Colonic mucosa (tissue), 4 donors: Measurements from ENCODE around the gene ARHGEF12. TPM values are rescaled to one million over a fixed set of nuclear protein-coding genes. Genes with fewer than 3 reads are reported as not detected.

Source experiments
- DNase-seq: peaks from one replicate; pipeline ENCODE4 v3.0.0-alpha.2; 2020
- H3K27ac ChIP-seq: fragments of 200-600 bp; one replicate; pipeline ENCODE4 v1.8.0; 2021
- H3K27me3 ChIP-seq: fragments of 200-600 bp; one replicate; pipeline ENCODE4 v1.8.0; 2021
- H3K36me3 ChIP-seq: fragments of 200-600 bp; one replicate; pipeline ENCODE4 v1.8.0; 2021
- H3K4me1 ChIP-seq: fragments of 200-600 bp; one replicate; pipeline ENCODE4 v1.8.0; 2021; ENCODE audit warnings: mild to moderate bottlenecking
- H3K4me3 ChIP-seq: fragments of 200-600 bp; one replicate; pipeline ENCODE4 v1.8.0; 2021
- H3K9ac ChIP-seq, 2 donors: one replicate each; pipeline ENCODE4 v1.7.0; 2013; ENCODE audit warnings: control low read depth in 2 of 2, low read depth in 2 of 2, low read length in 2 of 2
- H3K9me3 ChIP-seq: fragments of 200-600 bp; one replicate; pipeline ENCODE4 v1.8.0; 2021
- intact Hi-C: fragments of 100-400 bp; cut with DNase I; formaldehyde crosslinking; loops from one replicate; pipeline ENCODE4 v1.14.1; 2022
- total RNA-seq, 2 donors: library from RNA; stranded (reverse); fragmentation: NEBNext Ultra II Directional in 1 of 2; extraction: Animal tissue kit (Norgen Biotek cat#: 25700) in 1 of 2; gene quantifications; one replicate each; pipeline ENCODE4 v1.2.1, GENCODE V29; 2021
- TF ChIP-seq, protein P1 (sequence below): fragments of 200-600 bp; IDR thresholded peaks from one replicate; pipeline ENCODE4 v1.8.0; 2022; ENCODE audit warnings: antibody characterized with exemption, mild to moderate bottlenecking
- donor health status: healthy.
- donor health status: DM: no; HTN: no; CAD: no.
- donor health status: DM: no; HTN: no; CAD: no.

Gene ARHGEF12
- total RNA-seq, 2 donors from 2014 or later: 66.7 to 103 TPM

DNA sequence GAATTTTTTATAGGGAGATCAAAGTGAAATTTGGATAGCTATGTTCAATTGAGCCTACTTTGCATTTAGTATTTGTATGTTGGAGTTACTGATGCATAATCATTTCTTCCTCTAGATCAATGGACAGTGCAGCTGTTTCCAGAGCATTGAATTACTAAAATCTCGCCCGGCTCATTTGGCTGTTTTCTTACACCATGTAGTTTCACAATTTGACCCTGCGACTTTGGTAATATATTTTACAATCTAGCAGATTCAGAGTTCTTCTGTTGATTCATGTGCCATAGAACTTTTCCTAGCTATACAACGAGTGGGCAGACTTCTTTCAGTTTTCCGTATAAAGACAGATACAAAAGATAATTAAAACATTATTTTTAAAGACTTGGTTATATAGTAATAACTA, 105.4 kb downstream of the ARHGEF12 start:
- Histone ChIP-seq H3K27ac (no peak overlapping the region), H3K4me3 (no peak overlapping the region), H3K36me3 (peaks cover 5% of the 10 kb centered on the region), H3K4me1 (no peaks in the 10 kb centered on the region), H3K9me3 (no peaks in the 10 kb centered on the region), H3K27me3 (no peaks in the 10 kb centered on the region), H3K9ac (no peak overlapping the region)
- no peak for DNase-seq
- intact Hi-C loops: no loop called here
- TF ChIP-seq, protein P1, sequence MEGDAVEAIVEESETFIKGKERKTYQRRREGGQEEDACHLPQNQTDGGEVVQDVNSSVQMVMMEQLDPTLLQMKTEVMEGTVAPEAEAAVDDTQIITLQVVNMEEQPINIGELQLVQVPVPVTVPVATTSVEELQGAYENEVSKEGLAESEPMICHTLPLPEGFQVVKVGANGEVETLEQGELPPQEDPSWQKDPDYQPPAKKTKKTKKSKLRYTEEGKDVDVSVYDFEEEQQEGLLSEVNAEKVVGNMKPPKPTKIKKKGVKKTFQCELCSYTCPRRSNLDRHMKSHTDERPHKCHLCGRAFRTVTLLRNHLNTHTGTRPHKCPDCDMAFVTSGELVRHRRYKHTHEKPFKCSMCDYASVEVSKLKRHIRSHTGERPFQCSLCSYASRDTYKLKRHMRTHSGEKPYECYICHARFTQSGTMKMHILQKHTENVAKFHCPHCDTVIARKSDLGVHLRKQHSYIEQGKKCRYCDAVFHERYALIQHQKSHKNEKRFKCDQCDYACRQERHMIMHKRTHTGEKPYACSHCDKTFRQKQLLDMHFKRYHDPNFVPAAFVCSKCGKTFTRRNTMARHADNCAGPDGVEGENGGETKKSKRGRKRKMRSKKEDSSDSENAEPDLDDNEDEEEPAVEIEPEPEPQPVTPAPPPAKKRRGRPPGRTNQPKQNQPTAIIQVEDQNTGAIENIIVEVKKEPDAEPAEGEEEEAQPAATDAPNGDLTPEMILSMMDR: no peak

DNA sequence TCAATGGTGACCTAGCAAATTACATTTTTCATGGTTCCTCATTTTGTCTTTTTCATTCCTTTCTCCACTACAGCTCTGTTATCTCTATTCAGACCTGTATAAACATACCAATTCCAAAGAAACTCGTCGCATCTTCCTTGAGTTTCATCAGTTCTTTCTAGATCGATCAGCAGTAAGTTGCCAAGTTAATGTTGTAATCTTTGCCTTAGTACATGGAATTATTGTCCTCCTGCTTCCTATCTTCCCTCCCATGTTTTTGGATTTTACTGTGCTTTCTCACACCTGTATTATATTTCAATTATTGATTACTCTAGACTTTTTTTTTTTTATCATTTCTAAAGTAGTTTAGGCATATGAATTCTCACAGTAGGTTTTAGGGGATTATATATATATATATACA, 105.8 kb downstream of the ARHGEF12 start:
- intact Hi-C loops: no loop called here
- TF ChIP-seq, protein P1: no peak
- H3K4me3 ChIP-seq: no peak overlapping the region
- H3K27ac ChIP-seq: no peak overlapping the region
- no peaks in the 10 kb centered on the region for H3K27me3 ChIP-seq
- H3K9me3 ChIP-seq: no peaks in the 10 kb centered on the region
- H3K9ac ChIP-seq: no peak overlapping the region
- no peaks in the 10 kb centered on the region for H3K4me1 ChIP-seq
- DNase-seq: no peak
- peaks cover 5% of the 10 kb centered on the region for H3K36me3 ChIP-seq

DNA sequence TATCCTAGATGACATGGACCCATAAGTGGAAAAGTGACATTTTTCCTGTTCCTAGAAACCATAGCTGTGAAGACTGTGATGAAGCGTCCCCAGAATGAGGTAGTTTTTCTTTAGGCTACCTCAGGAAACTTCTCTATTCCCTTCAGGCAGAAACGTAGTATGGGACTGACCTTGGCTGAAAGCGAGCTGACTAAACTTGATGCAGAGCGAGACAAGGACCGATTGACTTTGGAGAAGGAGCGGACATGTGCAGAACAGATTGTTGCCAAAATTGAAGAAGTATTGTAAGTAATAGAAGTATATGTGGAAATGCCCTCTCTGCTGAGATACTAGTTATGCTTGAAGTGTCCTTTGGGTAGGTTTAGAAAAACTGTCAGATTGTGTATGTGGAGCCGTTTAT, 110.6 kb downstream of the ARHGEF12 start:
- Histone ChIP-seq H3K4me3 (no peak overlapping the region), H3K27ac (no peak overlapping the region), H3K9me3 (no peaks in the 10 kb centered on the region), H3K27me3 (no peaks in the 10 kb centered on the region), H3K9ac (no peak overlapping the region), H3K4me1 (no peaks in the 10 kb centered on the region), H3K36me3 (peaks cover 13% of the 10 kb centered on the region)
- no peak for DNase-seq
- TF ChIP-seq, protein P1: no peak
- intact Hi-C loops: no loop called here

DNA sequence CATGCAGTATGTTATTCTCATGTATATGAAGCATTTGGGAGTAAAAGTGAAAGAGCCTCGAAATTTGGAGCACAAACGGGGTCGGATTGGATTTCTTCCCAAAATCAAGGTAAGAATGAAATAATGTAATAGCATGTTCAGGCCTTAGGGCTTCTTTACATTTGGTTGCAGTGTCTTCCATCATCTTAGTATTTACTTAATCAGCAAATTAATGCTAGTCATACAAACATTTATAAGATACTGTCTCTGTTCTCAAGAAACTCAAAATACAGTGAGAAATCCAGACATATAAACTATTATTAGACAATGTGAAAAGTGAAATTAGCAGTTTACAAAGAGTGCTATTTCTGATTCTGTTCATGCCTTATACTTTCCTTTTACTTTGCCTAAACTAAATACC, 112.0 kb downstream of the ARHGEF12 start:
- Histone ChIP-seq H3K27me3 (no peaks in the 10 kb centered on the region), H3K4me3 (no peak overlapping the region), H3K9me3 (no peaks in the 10 kb centered on the region), H3K36me3 (peaks cover 13% of the 10 kb centered on the region), H3K4me1 (no peaks in the 10 kb centered on the region), H3K27ac (no peak overlapping the region), H3K9ac (no peak overlapping the region)
- no peak for DNase-seq
- intact Hi-C loops: no loop called here
- TF ChIP-seq, protein P1: no peak

DNA sequence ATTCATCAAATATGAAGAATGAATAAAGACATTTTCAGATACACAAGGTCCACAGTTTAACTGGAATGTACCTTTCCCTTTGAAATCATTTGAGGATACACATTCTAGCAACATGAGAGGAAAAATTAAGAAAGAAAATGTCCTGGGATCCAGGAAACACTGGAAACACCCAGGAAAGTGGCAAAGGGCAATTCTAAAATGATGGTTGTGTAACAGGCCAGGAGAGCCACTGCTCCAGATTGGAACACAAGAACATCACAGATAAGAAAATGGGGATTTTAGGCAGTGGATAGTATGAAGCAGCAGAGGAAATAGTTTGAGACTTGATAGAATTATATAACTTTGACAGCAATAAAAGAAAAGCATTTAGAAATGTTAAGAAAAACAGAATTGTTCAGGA, 119.3 kb downstream of the ARHGEF12 start:
- intact Hi-C loops: no loop called here
- DNase-seq: no peak
- Histone ChIP-seq H3K9me3 (no peaks in the 10 kb centered on the region), H3K4me1 (no peaks in the 10 kb centered on the region), H3K9ac (no peak overlapping the region), H3K4me3 (no peak overlapping the region), H3K27ac (no peak overlapping the region), H3K27me3 (no peaks in the 10 kb centered on the region), H3K36me3 (peaks cover 8% of the 10 kb centered on the region)
- TF ChIP-seq, protein P1: no peak

DNA sequence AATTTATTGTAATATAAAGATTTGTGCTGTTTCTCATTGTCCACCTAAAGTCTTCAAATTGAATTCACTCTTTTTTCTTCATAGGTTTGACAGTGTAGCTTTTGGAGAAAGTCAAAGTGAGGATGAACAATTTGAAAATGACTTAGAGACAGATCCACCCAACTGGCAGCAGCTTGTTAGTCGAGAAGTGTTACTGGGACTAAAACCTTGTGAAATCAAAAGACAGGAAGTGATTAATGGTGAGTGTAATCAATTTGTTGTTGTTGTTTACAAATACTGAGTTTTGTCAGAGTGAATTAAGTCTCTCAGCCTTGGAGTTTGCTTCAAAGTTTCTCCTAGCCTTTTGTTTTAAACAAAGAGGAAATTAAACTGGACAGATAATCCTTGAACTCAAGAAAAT, 121.8 kb downstream of the ARHGEF12 start:
- no peaks in the 10 kb centered on the region for H3K9me3 ChIP-seq
- TF ChIP-seq, protein P1: no peak
- intact Hi-C loops: no loop called here
- H3K36me3 ChIP-seq: peaks cover 17% of the 10 kb centered on the region
- DNase-seq: no peak
- H3K9ac ChIP-seq: no peak overlapping the region
- H3K4me3 ChIP-seq: no peak overlapping the region
- no peaks in the 10 kb centered on the region for H3K27me3 ChIP-seq
- no peak overlapping the region for H3K27ac ChIP-seq
- H3K4me1 ChIP-seq: no peaks in the 10 kb centered on the region
